ENCODE data around the gene TLE4. TPM values are rescaled to one million over a fixed set of nuclear protein-coding genes. Genes with fewer than 3 reads are reported as not detected.

The TLE4 gene
- total RNA-seq, 4 donors from 2014 or later, result 19.3 to 87.5 (median 41.5) TPM

- H3K36me3 ChIP-seq, result no peaks in the 10 kb centered on the region
- intact Hi-C loops (cut with DNase I; ENCODE audit: low total_unique reads), result no loop called here
- H3K4me3 ChIP-seq, result no peak overlapping the region
- in situ Hi-C loops (cut with MboI; ENCODE audit: low pct_ligation_motif_present in 1 of 4, low pct_unique_long_range_greater_than_20kb in 1 of 4, low sequenced_read_pairs in 3 of 4), result no loop called here
- WGBS, 2 donors (ENCODE audit: low coverage in 1 of 2), result 79 to 92% methylated on average over 2 of the region's 2 CpGs
- no peak for TF ChIP-seq CTCF (IDR thresholded peaks at IDR 0.05)
- TF ChIP-seq POLR2A (IDR thresholded peaks at IDR 0.05), result no peak
- TF ChIP-seq POLR2AphosphoS5 (IDR thresholded peaks at IDR 0.05), result no peak
- no peak for TF ChIP-seq EP300 (IDR thresholded peaks at IDR 0.05; ENCODE audit: low read depth)
- DNase-seq, result no peak
- no peak overlapping the region for H3K27ac ChIP-seq
- H3K9me3 ChIP-seq, result no peaks in the 10 kb centered on the region
- H3K4me1 ChIP-seq, result no peaks in the 10 kb centered on the region
- no peaks in the 10 kb centered on the region for H3K27me3 ChIP-seq
Observed at GRCh38 chr9:79642671-79643070, 70.9 kb downstream of the TLE4 start.

- Histone ChIP-seq H3K4me1 (no peaks in the 10 kb centered on the region), H3K27me3 (no peaks in the 10 kb centered on the region), H3K4me3 (no peak overlapping the region), H3K36me3 (no peaks in the 10 kb centered on the region), H3K27ac (no peak overlapping the region), H3K9me3 (no peaks in the 10 kb centered on the region)
- no peak for DNase-seq
- TF ChIP-seq CTCF (IDR thresholded peaks at IDR 0.05), result no peak
- no peak for TF ChIP-seq EP300 (IDR thresholded peaks at IDR 0.05; ENCODE audit: low read depth)
- TF ChIP-seq POLR2A (IDR thresholded peaks at IDR 0.05), result no peak
- no peak for TF ChIP-seq POLR2AphosphoS5 (IDR thresholded peaks at IDR 0.05)
- WGBS, 2 donors (ENCODE audit: low coverage in 1 of 2), result 85 to 92% methylated on average over 3 to 6 of the region's 6 CpGs
- intact Hi-C loops (cut with DNase I; ENCODE audit: low total_unique reads), result no loop called here
- in situ Hi-C loops (cut with MboI; ENCODE audit: low pct_ligation_motif_present in 1 of 4, low pct_unique_long_range_greater_than_20kb in 1 of 4, low sequenced_read_pairs in 3 of 4), result no loop called here
Observed at GRCh38 chr9:79644048-79644447, 72.3 kb downstream of the TLE4 start.

- 72% methylated on average over 4 of the region's 4 CpGs; no CpG with 5 or more reads in 1 of the 2 donors for WGBS, 2 donors (ENCODE audit: low coverage in 1 of 2)
- Histone ChIP-seq H3K27ac (no peak overlapping the region), H3K27me3 (no peaks in the 10 kb centered on the region), H3K36me3 (no peaks in the 10 kb centered on the region), H3K4me3 (no peak overlapping the region), H3K9me3 (no peaks in the 10 kb centered on the region), H3K4me1 (no peaks in the 10 kb centered on the region)
- TF ChIP-seq EP300 (IDR thresholded peaks at IDR 0.05; ENCODE audit: low read depth), result no peak
- no peak for TF ChIP-seq POLR2AphosphoS5 (IDR thresholded peaks at IDR 0.05)
- TF ChIP-seq POLR2A (IDR thresholded peaks at IDR 0.05), result no peak
- no peak for TF ChIP-seq CTCF (IDR thresholded peaks at IDR 0.05)
- DNase-seq, result no peak
- in situ Hi-C loops (cut with MboI; ENCODE audit: low pct_ligation_motif_present in 1 of 4, low pct_unique_long_range_greater_than_20kb in 1 of 4, low sequenced_read_pairs in 3 of 4), result no loop called here
- intact Hi-C loops (cut with DNase I; ENCODE audit: low total_unique reads), result no loop called here
Observed at GRCh38 chr9:79644601-79645000, 72.8 kb downstream of the TLE4 start.

- Histone ChIP-seq H3K4me1 (no peaks in the 10 kb centered on the region), H3K9me3 (no peaks in the 10 kb centered on the region), H3K27me3 (no peaks in the 10 kb centered on the region), H3K27ac (no peak overlapping the region), H3K36me3 (no peaks in the 10 kb centered on the region), H3K4me3 (no peak overlapping the region)
- in situ Hi-C loops (cut with MboI; ENCODE audit: low pct_ligation_motif_present in 1 of 4, low pct_unique_long_range_greater_than_20kb in 1 of 4, low sequenced_read_pairs in 3 of 4) (no loop called here), intact Hi-C loops (cut with DNase I; ENCODE audit: low total_unique reads) (no loop called here)
- no peak for DNase-seq
- TF ChIP-seq POLR2A (IDR thresholded peaks at IDR 0.05), result no peak
- no peak for TF ChIP-seq EP300 (IDR thresholded peaks at IDR 0.05; ENCODE audit: low read depth)
- TF ChIP-seq POLR2AphosphoS5 (IDR thresholded peaks at IDR 0.05), result no peak
- TF ChIP-seq CTCF (IDR thresholded peaks at IDR 0.05), result no peak
- WGBS, 2 donors (ENCODE audit: low coverage in 1 of 2), result 94 to 95% methylated on average over 3 of the region's 3 CpGs
Observed at GRCh38 chr9:79645110-79645509, 73.3 kb downstream of the TLE4 start.
